CD1c-positive myeloid dendritic cell (primary cell): Measurements from ENCODE around the gene SAMD13.

ENCODE experiments used
- DNase-seq: peaks from one replicate; pipeline ENCODE4 v3.0.0-alpha.2; 2016; ENCODE audit errors: extremely low spot score

The SAMD13 gene

GRCh38 chr1:84370831-84371394 is 69.4 kb downstream of the SAMD13 start:
- DNase-seq, result no peak

DNA sequence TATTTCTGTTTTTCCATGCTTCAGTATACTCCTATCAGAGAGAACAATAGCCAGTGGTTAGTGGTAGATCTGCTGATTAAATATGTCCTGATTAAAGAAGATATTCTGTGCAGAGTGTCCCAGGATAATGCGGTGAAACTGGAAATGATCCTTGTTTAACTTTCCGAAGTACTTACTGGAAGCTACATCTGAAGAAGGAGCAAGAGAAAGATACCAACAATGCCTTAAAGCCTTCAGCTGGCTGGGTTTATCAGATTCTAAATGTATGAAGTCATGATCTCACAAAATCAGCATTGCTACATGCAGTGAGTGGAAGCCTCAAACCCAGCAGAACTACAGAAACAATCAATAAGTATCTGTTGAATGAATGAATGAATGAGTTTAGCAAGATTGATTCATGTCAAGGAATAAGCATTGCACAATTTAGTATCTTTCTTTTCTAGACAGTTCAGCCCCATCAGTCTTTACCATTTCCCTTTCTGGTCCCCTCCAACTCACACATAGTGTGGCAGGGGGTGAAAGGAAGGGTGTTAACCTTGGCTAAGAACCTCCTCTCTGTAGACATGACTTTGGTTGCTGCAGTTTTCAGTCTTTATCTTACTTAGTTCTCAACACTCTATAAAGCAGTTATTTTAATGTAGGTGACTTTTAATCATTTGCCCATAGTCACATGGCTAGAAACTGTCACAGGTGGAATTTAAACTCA is 72.1 kb downstream of the SAMD13 start:
- DNase-seq, result no peak

DNA sequence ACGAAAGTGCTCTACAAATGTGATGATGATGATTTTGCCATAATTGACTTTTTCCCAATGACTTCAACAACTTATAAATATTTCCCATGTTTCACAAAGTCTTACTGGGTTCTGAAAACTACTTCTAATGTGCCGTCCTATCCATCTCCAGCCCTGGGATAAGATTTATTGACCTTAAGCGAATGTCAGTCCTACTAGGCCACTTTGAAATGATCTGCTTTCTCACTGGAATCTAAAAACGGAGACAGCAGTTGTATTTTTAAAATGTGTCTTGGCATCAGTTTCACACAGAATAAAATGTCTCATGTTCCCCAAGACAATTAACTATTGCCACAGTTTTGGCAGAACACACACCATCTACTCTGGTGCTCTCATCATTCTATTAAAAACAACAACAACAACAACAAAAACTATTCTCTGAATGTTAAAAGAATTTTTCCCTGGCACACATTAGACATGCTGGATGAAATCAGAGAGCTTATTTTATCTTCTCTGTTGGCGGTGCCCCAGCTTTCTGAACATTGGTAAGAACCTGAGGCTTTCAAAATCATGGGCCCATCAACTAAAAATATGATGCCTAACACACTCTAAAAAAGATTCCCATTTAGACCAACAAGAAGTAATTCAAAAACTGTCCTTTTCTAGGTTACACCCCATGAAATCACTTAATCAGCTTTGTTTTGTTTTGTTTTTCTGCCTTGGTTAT is 73.6 kb downstream of the SAMD13 start:
- no peak for DNase-seq

GRCh38 chr1:84376000-84376910 is 74.7 kb downstream of the SAMD13 start:
- DNase-seq, result no peak

DNA sequence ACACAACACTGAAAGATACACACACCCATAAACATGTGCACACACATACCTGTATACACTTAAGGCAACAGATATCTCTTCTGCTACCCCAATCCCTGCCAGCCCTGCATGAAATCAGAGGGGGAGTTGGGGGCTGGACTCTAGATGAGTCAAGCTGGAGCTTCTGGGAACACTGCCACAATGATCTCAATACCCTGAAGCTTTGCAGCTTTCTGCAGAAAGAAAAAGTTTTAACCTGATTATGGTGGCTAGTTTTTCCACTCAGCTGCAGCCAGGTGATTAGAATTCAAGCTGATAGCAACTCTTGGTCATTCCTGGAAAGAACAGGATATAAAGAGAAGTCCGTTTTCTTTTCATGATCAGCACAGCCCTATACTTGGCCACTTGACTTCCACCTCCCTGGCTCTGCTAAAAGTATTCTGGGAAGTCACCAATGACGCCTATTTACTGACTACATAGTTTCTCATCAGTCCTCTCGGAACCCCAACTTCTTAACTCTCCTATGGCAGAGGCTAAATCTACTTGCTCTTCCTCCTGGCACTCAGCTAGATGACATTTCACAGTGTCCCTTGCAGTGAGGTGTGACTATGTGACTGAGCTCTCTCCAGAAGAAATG is 76.1 kb downstream of the SAMD13 start:
- DNase-seq, result no peak

- DNase-seq, result peak; percentile 26
Observed at GRCh38 chr1:84379138-84379916, 77.8 kb downstream of the SAMD13 start.

DNA sequence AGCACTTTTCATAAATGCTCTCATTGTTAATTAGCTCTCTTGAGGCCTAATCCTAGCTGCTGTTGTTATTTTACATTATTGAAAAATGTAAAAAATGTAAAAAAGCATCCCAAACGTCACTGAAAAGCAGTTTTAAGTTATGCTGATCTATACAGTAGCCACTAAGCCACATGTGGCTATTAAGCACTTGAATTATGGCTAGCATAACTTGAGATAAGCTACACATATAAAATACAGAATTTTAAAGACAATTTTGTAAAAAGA is 78.3 kb downstream of the SAMD13 start:
- DNase-seq, result no peak

DNA sequence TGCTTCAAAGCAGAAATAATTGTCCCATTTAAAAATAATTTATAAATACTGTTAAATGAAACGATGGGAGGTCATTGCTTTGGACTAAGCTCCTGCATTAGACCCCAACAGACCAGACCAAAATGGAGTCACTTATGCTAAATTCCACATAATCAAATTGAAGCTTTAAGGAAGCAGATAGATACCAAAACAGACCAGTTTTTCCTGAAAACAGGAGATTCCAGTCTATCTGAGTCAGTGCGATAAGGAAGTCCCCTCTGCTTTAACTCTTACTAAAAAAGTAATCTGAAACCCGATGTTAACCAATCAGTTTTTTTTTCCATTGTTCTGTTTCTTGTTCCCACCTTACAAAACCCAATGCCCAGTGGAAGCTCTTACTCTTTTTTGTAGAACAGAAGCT is 80.6 kb downstream of the SAMD13 start:
- no peak for DNase-seq

DNA sequence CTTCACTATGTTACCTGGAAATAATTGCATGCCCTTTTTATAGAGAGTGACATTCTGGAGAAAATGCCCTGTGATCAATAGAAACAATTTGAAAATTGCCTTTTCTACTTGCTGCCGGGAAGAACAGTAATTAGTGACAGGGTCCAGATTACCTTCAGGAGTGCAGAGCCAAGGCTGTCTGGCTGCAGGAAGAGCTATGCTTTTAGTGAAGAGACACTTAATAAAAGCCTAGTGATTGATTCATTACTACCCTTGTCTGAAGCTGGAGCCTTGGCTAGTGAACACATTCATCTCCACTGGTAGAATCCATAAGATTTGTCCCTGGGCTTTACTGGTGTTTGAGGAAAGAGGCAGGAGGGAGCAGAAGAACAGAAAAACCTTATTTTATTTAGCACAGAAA is 83.8 kb downstream of the SAMD13 start:
- DNase-seq, result no peak

DNA sequence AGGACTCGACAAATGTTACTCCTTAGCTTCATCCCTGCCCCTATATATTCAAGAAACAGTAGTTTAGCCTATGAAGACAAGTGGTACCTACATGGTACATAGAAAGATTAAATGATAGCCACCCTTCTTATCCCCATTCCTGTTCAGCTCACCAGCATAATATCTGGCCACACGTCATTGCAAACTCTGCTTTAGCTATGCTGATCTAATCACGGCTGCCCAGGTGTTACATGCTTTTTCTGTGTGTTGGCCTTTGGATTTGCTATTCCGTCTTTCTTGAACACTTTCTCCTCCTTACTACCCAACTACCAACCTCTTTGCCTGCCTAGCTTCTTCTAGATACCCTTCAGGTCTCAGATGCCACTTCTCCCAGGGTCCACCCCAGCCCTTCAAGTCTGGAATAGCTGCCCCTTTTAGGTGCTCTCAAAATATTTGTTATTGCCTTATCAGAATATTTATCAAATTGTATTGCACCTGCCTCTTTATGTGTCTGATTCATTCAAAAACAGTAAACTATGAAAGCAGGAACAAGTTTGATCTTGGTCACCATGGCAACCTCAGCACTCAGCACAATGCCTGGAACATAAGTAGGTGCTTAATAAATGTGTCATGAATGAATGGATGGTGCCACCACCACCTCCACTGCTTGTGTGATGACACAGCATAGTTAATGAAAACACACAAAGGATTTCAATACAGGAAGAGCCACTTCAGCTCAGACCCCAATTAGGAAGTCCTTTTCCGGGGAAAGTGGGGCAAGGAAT is 85.4 kb downstream of the SAMD13 start:
- DNase-seq, result peak; percentile 13

DNA sequence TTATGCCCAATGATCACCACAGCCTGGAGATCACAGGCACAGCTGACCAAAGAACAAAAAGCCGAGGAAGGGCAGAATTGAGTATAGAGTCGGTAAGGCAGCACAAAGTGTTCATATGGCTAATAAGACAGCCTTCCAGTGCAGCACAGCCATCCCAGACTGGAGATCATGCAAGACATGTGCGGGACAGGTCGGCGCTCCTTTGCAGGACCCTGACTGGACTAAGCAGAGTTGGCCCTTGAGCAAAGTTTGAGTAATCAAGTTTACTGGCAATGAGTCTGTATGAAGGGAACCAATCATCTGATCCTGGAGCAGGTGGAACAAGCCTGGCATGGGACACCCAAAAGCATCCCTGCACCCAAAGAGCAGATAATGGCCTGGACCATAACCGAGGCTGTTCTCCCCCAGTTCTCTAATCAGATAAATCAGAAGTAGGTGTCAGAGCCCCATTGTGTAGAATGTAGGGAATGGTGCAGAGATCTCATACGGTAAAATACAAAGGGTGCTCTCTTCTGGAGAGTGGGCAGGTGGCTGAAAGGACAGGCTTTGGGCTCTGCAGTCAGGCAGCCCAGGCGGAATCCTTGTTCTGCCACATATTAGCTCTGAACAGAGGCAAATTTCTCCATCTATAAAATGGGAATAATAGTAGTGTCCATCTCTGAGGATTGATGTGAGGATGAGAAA is 86.1 kb downstream of the SAMD13 start:
- DNase-seq, result no peak

- DNase-seq, result peak; percentile 51
Observed at GRCh38 chr1:84390226-84390625, 88.7 kb downstream of the SAMD13 start.

- DNase-seq, result no peak
Observed at GRCh38 chr1:84398175-84399155, 97.0 kb downstream of the SAMD13 start, which contains the start of gene DNASE2B. TSS of gene DNASE2B (plus strand) at chr1:84398484. CDS start at chr1:84398565, 81 bp downstream.
